GM15510 (cell line): Measurements from ENCODE around the gene ZNF469.

Experiments
- POLR2A ChIP-seq: IDR thresholded peaks from 3 replicates; pipeline ENCODE4 v1.6.1; 2011; ENCODE audit warnings: borderline replicate concordance; ENCODE audit not compliant: insufficient read length; ENCODE audit errors: extremely low read depth

ZNF469 gene

GRCh38 chr16:88363239-88363891 lies 19.4 kb upstream of the ZNF469 start:
- no peak for TF ChIP-seq POLR2A

- no peak for TF ChIP-seq POLR2A
Observed at GRCh38 chr16:88365244-88365865, 17.4 kb upstream of the ZNF469 start.

GRCh38 chr16:88366032-88366703 lies 16.6 kb upstream of the ZNF469 start:
- no peak for TF ChIP-seq POLR2A

- no peak for TF ChIP-seq POLR2A
Observed at GRCh38 chr16:88366704-88367047, 16.1 kb upstream of the ZNF469 start.

- TF ChIP-seq POLR2A = no peak
Observed at GRCh38 chr16:88367560-88367959, 15.2 kb upstream of the ZNF469 start.

GRCh38 chr16:88368036-88368435 lies 14.7 kb upstream of the ZNF469 start:
- TF ChIP-seq POLR2A = no peak

- TF ChIP-seq POLR2A = no peak
Observed at GRCh38 chr16:88368994-88369393, 13.8 kb upstream of the ZNF469 start.

- TF ChIP-seq POLR2A = no peak
Observed at GRCh38 chr16:88369447-88370008, 13.2 kb upstream of the ZNF469 start.

- TF ChIP-seq POLR2A = no peak
Observed at GRCh38 chr16:88370365-88370764, 12.4 kb upstream of the ZNF469 start.

GRCh38 chr16:88372522-88372921 lies 10.2 kb upstream of the ZNF469 start:
- TF ChIP-seq POLR2A = no peak

- TF ChIP-seq POLR2A = no peak
Observed at GRCh38 chr16:88373211-88373610, 9.5 kb upstream of the ZNF469 start.

GRCh38 chr16:88373927-88374492 lies 8.7 kb upstream of the ZNF469 start:
- no peak for TF ChIP-seq POLR2A

- TF ChIP-seq POLR2A = no peak
Observed at GRCh38 chr16:88374736-88375135, 8.0 kb upstream of the ZNF469 start.

- no peak for TF ChIP-seq POLR2A
Observed at GRCh38 chr16:88375236-88375975, 7.4 kb upstream of the ZNF469 start.

- no peak for TF ChIP-seq POLR2A
Observed at GRCh38 chr16:88375996-88376834, 6.5 kb upstream of the ZNF469 start.
